ENCODE results near the gene SMYD2. TPM values are rescaled to one million over a fixed set of nuclear protein-coding genes. Genes with fewer than 3 reads are reported as not detected.
A peak's percentile ranks its signal among the peaks of the same experiment; 100 is the strongest.
"Not testable (repeated sequence)": the region's sequence is repeated elsewhere in the genome, so short reads cannot be mapped to it uniquely, and the experiment has no call there.

The SMYD2 gene
- total RNA-seq, 1 donor from 2014 or later = 64.8 TPM

GRCh38 chr1:214271995-214272731 lies 8.8 kb upstream of the SMYD2 start:
- no peak for DNase-seq (ENCODE audit: low read depth)

GRCh38 chr1:214272964-214273533 lies 7.9 kb upstream of the SMYD2 start:
- DNase-seq (ENCODE audit: low read depth) = no peak

DNA sequence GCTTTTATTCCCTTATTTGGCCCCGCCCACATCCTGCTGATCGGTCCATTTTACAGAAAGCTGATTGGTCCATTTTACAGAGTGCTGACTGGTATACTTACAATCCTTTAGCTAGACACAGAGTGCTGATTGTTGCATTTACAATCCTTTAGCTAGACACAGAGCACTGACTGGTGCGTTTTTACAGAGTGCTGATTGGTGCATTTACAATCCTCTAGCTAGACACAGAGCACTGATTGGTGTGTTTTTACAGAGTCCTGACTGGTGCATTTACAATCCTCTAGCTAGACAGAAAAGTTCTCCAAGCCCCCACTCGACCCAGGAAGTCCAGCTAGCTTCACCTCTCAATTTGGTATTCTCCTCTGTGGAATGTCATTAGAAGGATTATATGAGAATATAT lies 5.3 kb upstream of the SMYD2 start:
- DNase-seq (ENCODE audit: low read depth) = not testable (repeated sequence)

DNA sequence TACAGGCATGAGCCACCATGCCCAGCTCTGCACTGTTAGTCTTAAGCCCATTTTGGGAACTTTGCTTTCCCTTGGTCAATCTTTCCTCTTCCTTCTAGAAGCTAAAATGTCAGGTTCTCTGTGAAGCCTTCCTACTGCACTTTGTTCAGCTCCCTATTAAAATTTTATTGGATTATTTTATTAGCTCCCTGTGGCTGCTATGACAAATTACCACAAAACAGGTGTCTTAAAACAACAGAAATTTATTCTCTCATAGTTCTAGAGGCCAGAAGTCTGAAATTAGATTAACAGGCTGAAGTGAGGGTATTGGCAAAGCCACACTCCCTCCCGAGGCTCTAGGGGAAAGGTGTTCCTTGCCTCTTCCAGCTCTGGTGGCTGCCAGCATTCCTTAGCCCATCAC lies 4.2 kb upstream of the SMYD2 start:
- DNase-seq (ENCODE audit: low read depth) = no peak

DNA sequence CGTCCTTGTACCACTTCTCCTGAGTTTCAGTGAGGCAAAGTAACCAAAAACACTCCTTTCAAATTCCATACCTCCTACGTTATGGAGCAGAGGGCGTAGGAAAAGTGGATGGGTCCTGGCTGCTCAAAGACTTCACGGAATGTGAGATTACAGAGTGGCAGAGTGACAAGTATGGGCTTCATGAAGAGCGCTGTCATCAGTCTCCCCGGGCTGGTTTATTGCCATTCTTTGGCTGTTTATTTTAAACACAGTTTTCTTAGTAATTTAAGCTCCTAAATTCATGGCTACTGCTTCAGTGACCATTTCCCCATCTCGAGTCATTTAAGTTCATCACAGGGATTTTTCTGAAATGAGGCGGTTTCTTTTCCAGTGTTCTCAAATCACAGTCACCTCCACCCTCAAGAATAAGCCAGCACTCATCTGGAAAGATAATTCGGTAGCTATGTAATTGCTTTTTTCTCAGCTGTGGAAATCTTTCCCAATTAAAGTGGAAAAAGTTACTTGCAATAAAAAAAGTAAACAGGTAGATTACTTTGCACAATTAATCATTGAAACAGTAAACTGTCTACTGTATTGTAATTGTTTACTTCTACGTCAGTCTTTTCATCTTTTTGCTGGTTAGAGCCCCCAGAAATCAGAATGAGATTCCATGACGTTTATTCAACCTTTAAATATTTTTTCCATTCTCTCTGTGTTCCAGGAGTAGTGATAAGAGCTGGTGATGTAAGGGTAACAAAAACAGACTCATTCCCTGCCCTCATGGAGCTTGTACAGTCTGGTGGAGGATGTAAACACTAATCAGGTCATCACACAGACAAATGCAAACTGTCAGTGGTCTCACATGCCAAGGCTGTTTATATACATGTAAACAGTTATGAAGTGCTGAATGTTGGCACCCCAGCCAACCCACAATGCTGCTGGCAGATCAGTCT lies 3.0 kb upstream of the SMYD2 start:
- no peak for DNase-seq (ENCODE audit: low read depth)

DNA sequence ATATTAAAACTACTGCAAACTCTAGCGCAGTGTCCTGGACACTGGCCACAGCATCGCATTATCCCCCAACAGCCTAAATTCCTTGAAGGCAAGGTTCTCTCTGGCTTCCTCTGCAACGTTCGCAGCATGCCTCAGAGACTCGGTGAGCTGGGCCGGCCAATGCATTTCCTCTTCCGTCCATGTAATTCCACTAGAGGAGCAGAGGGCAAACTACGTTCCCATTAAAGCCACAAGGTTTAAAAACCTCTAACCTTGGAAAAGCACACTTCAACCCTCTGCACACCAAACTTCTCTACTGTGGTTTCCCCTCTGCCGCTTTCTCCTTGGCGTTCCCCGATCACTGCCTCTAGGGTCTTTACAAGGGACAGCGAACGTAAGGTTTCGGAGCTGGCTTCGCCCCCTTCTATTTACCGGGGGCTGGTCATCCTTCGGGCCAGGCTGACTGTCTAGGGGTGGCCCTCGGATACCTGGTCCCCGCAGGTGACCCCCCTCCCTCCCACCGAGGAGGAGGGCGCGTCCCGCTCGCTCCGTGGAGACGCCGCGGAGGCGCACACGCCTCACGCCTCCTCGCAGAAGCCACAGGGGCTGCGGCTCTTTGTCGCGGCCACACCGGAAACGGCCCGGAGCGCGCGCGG lies 456 bp upstream of the SMYD2 start:
- DNase-seq (ENCODE audit: low read depth) = peak; percentile 64

DNA sequence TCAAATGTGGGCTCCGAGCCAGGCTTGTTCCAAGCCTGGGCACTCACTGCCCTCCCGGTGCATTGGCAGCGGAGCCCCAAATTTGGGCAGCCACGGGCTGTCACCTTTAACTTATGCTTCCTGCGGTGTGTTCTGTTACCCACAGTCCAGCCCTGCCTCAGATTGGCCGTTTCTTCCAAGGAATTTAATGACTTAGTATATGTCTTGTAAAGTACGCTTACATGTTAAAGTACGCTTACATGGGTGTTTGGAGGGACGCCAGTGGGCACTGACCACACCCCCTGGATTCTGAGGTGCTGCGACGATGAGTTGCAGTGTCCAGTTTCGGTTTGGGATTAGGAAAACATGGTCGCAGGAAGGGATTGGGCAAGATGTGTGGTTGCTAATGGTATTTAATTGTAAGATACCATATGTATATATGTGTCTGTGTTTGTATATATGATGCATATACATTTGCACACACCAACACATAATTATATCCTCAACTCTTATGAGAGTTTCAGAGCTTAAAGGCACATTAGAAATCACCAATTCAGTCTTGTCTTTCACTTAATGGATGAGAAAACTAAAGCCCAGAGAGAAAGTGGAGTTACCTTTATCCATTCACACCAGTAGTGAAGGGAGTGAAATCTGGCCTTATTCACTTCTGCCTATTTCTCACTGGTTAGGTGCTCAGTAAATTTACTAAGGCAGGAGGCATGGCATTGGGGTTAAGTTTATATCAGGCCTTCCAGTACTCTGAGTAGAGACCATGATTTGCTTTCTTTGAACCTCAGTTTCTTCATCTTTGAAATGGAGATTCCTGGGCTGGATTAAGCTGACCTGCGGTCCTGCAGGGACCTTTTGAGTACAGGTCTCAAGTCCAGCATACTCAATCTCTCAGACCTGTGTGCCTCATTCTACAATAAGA lies 1.0 kb downstream of the SMYD2 start:
- DNase-seq (ENCODE audit: low read depth) = peak; percentile 31

DNA sequence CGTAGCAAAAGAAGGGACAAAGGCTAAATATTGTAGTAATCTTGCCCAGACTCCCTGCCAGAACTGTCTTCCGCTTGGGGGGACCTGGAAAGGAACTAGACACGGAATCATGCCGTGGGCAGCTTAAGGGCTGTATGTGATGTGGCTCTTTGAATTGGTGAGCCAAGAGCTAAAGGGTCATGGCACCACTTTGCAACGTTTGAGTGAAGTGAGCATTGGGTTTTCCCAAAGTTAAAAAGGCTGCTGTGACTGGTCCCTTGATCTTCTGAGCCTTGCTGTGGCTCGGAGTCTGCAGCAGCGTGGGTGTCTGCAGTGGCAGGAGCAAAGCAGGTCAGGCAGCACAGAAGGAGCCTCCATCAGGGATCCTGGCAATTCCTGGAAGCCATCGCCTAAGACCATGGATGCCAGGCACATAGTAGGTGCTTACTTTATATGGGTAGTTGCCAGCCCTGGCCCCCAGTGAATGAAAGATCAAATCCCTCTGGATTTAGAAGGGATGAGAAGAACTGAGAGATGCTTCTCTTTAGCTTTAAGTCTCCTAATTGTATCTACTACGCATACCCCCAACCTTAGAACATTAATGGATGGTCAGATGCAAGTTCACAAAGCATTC lies 1.8 kb downstream of the SMYD2 start:
- no peak for DNase-seq (ENCODE audit: low read depth)

GRCh38 chr1:214285610-214286440 lies 4.9 kb downstream of the SMYD2 start:
- DNase-seq (ENCODE audit: low read depth) = no peak

DNA sequence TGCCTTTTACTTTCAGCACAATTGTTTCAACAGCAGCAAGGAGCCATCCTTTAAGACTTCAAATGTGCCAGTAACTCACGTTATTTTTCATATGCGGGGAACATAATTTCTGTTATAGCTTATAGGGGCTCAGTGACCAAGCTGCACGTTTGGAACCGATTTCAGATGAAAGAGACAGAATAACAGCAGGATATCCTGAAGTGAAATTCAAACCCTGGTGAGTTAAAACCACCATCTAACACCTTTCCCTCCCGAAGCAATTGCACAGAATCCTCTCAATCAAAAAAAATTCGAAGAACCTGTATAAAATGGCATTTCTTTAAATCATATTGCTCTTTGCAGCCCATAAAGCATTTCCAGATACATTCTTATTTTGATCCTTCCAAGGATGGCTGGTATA lies 6.9 kb downstream of the SMYD2 start:
- DNase-seq (ENCODE audit: low read depth) = no peak

DNA sequence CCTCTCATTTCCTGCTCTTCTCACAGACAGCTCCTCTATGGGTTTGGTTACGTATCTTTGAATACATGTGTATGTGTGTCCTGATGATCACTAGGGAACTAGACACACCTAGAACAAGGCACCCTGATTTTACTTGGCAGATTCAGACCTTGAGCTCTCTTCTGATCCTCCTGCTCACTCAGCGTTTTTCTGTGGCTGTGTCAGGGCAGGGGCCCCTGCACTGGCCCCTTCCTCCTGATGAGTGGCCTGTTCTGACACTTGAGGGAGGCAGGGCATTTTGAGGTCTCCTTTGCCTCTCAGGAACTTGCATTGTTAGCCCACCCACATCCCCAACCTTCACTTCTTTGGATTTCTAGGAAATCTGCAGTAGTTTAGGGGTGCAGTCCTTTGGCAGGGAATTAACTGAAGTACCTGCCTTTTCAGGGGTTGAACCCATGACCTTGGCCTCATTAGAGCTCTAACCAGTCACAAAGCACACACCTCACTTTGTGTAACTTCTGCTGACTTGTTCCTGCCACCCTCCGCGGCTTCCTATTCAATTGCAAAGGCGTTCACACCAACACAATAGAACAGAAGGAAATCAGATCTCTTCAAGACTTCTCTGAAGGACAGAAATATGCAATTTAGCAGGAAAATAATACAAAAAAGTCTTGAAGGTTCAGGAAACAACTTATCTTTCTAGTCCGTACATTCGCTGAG lies 8.8 kb downstream of the SMYD2 start:
- DNase-seq (ENCODE audit: low read depth) = no peak

- DNase-seq (ENCODE audit: low read depth) = no peak
Measured at GRCh38 chr1:214290424-214291037, 9.6 kb downstream of the SMYD2 start.

DNA sequence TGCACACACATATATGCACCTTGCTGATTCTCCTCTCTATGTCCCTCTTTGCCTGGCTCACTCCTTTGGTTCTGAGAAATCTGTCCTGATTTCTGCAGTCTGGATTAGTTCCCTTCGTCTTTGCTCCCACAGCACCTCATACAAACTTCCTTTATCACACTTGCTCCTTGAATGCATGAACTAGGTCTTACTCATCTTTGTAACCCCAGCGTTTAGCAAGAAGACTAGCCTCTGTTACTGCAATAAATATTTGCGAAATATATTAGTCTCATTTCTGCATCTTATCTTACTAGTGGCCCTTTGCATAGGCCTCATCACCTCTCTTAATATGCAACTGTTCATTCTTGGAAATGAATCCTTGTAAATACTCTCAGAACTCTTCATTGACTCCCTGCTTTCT lies 11.4 kb downstream of the SMYD2 start:
- DNase-seq (ENCODE audit: low read depth) = no peak

DNA sequence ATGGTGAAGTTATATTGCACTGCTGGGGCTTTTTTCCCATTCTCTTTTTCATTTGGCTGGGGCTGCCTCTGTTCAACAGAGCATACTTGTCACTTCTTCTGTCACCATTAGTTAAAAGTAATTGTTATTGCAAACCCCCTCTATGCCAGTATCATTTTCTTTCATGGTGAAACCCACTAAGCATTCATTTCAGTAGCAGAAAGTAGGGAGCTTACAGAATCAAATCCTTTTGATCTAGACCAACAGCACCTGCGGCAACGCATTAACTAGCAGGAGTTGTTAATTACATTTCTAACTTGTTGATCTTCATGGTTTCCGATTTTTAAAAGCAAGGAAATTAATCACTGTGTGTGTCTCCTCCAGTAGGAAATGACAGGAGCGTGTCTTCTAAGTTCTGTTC lies 15.0 kb downstream of the SMYD2 start:
- DNase-seq (ENCODE audit: low read depth) = no peak

DNA sequence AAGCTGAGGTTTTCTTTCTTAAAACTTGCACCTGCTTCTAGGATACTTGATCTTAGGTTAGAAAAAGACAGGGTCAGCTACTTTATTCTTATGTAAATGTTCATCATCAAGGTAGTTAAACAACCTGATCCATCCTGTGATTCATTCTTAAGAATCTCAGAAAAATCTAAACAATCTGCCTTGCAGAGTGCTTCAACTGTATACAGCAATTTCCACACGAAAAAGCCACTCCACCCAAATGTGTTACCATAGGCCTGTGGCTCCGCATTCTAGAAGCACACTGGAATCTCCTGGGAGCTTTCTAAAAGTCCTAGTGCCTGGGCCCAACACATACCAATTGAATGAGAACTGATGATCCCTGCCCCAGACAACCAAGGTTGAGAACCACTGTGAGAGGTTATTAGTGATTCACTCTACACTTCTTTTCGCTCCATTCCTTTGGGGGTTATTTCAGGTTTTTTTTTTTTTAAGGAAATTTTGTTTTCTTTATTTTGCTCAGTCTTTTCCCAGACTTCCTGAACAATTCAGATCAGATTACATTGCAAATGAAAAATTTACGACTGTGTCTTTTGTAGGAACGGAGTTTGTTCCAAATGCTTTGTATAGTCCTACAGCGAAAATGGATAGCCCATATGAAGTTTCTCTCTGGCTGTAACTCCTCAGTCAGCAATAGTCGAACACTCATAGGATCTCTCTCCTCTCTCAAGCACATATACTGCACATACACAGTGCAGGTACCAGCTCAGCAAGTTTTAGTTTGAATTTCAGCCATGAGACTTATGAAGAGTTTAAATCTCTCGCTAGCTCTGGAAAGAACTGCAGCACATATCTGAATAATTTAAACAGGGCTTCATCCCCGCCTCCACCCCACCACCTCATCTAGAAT lies 16.1 kb downstream of the SMYD2 start:
- peak; percentile 73 for DNase-seq (ENCODE audit: low read depth)

DNA sequence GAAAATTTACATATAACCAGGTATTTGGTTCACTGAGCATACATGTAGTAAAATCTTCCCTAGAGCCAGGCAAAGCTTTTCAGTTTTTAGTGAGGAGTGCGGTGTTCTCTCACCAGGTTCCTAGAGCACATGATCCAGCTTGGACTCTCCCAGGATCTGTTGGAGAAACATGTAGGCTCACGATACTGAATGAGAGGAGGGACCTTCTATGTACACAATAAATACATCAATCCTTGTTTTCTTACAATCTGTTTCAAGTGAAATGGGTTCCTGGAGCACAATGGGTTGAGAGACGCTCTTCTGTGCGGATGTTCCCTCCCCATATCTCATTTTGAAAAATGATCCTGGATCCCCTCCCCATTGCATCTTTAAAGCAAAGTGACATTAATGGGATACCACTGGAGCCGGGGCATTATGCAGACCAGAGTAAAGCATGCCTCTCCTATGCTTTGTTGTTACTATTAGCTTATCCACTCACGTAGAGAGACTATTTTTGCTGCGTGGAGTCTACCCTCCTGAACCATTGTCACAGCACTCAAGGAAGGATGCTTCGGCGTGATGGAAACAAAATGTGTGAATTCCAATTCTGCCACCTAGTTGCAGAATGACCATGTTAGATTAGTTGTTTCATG lies 19.3 kb downstream of the SMYD2 start:
- DNase-seq (ENCODE audit: low read depth) = no peak

DNA sequence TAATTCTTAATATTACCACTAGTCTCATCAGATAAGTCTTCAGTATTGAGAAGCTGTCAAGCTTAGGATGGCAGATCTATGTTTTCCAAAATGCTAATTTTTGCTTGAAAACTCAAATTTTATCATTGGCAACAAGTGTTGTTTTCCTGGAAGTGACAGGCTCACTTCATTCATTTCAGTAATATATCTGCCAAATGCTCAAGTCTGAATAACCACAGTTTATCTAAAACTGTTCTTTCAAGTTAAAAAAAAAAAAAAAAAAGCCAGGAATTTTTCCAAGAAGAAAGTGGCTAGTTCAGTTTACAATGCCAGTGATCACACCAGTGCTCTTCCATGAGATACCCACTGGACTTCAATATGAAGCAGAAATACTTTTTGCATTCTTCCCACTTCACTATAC lies 20.6 kb downstream of the SMYD2 start:
- DNase-seq (ENCODE audit: low read depth) = no peak
